ENCODE data around the gene PIK3C2G. TPM values are rescaled to one million over a fixed set of nuclear protein-coding genes. Genes with fewer than 3 reads are reported as not detected.

The PIK3C2G gene
- polyA plus RNA-seq, 3 donors, result not detected

- Histone ChIP-seq H3K4me3 (replicated peaks in 1 of 3; ENCODE audit: low read depth in 2 of 3, low read length in 3 of 3) (no peak overlapping the region), H2AFZ (ENCODE audit: insufficient read depth, low read depth, low read length, poor library complexity, severe bottlenecking) (no peak overlapping the region), H3K36me3 (replicated peaks in 1 of 2; ENCODE audit: control insufficient read depth in 1 of 2, insufficient read depth in 2 of 2, low read length in 2 of 2) (no peaks in the 10 kb centered on the region), H3K27ac (ENCODE audit: low read depth in 1 of 2, low read length in 2 of 2) (no peak overlapping the region), H3K9me3 (replicated peaks in 1 of 2; ENCODE audit: control insufficient read depth in 1 of 2, insufficient read depth in 1 of 2, low read length in 2 of 2) (peaks cover 4 to 5% of the 10 kb centered on the region in 2 donors), H3K9ac (ENCODE audit: insufficient read depth, low read length, poor library complexity, severe bottlenecking) (no peak overlapping the region), H3K4me1 (ENCODE audit: control insufficient read depth in 1 of 2, insufficient read depth in 2 of 2, low read length in 2 of 2) (no peaks in the 10 kb centered on the region), H3K79me2 (ENCODE audit: insufficient read depth, low read length) (no peaks in the 10 kb centered on the region), H4K20me1 (ENCODE audit: insufficient read depth, low read length) (no peaks in the 10 kb centered on the region), H3K4me2 (replicated peaks; ENCODE audit: extremely low read depth, low read length, poor library complexity, severe bottlenecking) (no peak overlapping the region), H3K27me3 (ENCODE audit: control insufficient read depth in 2 of 2, insufficient read depth in 2 of 2, low read length in 2 of 2) (no peaks in the 10 kb centered on the region)
- Mint-ChIP-seq H3K4me1 (no peaks in the 10 kb centered on the region), H3K27ac (no peak overlapping the region), H3K9me3 (peaks cover 2 to 12% (median 5%) of the 10 kb centered on the region in 7 donors), H3K36me3 (no peaks in the 10 kb centered on the region), H3K4me3 (no peak overlapping the region), H3K27me3 (ENCODE audit: low read depth in 3 of 3) (peaks cover 0 to 1% (median 0%) of the 10 kb centered on the region in 3 donors)
- intact Hi-C loops (cut with micrococcal nuclease), result no loop called here
- TF ChIP-seq CTCF (IDR thresholded peaks at IDR 0.05), result no peak
- 100% methylated on average over 1 of the region's 4 CpGs for WGBS (ENCODE audit: insufficient coverage)
- no peak for DNase-seq
These were observed 379.1 kb downstream of the PIK3C2G start for GRCh38 chr12:18640321-18640955.

GRCh38 chr12:18643681-18644080, 382.4 kb downstream of the PIK3C2G start:
- Histone ChIP-seq H3K4me3 (replicated peaks in 1 of 3; ENCODE audit: low read depth in 2 of 3, low read length in 3 of 3) (no peak overlapping the region), H4K20me1 (ENCODE audit: insufficient read depth, low read length) (no peaks in the 10 kb centered on the region), H3K36me3 (replicated peaks in 1 of 2; ENCODE audit: control insufficient read depth in 1 of 2, insufficient read depth in 2 of 2, low read length in 2 of 2) (no peaks in the 10 kb centered on the region), H3K4me2 (replicated peaks; ENCODE audit: extremely low read depth, low read length, poor library complexity, severe bottlenecking) (no peak overlapping the region), H3K9ac (ENCODE audit: insufficient read depth, low read length, poor library complexity, severe bottlenecking) (no peak overlapping the region), H3K79me2 (ENCODE audit: insufficient read depth, low read length) (no peaks in the 10 kb centered on the region), H3K9me3 (replicated peaks in 1 of 2; ENCODE audit: control insufficient read depth in 1 of 2, insufficient read depth in 1 of 2, low read length in 2 of 2) (no peaks in the 10 kb centered on the region), H2AFZ (ENCODE audit: insufficient read depth, low read depth, low read length, poor library complexity, severe bottlenecking) (no peak overlapping the region), H3K27ac (ENCODE audit: low read depth in 1 of 2, low read length in 2 of 2) (no peak overlapping the region), H3K27me3 (ENCODE audit: control insufficient read depth in 2 of 2, insufficient read depth in 2 of 2, low read length in 2 of 2) (no peaks in the 10 kb centered on the region), H3K4me1 (ENCODE audit: control insufficient read depth in 1 of 2, insufficient read depth in 2 of 2, low read length in 2 of 2) (no peaks in the 10 kb centered on the region)
- no peak overlapping the region for H3K27ac Mint-ChIP-seq
- no peak for TF ChIP-seq CTCF (IDR thresholded peaks at IDR 0.05)
- intact Hi-C loops (cut with micrococcal nuclease), result no loop called here
- 90% methylated on average over 2 of the region's 5 CpGs for WGBS (ENCODE audit: insufficient coverage)
- H3K27me3 Mint-ChIP-seq (ENCODE audit: low read depth in 3 of 3), result peaks cover 0 to 1% (median 0%) of the 10 kb centered on the region in 3 donors
- no peaks in the 10 kb centered on the region for H3K4me1 Mint-ChIP-seq
- DNase-seq, result no peak
- H3K9me3 Mint-ChIP-seq, result peaks cover 0 to 2% (median 0%) of the 10 kb centered on the region in 7 donors
- no peak overlapping the region for H3K4me3 Mint-ChIP-seq
- no peaks in the 10 kb centered on the region for H3K36me3 Mint-ChIP-seq

Measured in CD14-positive monocyte (primary cell).